ENCODE measurements around the gene METTL8.
"Not testable (repeated sequence)": the region's sequence is repeated elsewhere in the genome, so short reads cannot be mapped to it uniquely, and the experiment has no call there.

Gene METTL8

DNA sequence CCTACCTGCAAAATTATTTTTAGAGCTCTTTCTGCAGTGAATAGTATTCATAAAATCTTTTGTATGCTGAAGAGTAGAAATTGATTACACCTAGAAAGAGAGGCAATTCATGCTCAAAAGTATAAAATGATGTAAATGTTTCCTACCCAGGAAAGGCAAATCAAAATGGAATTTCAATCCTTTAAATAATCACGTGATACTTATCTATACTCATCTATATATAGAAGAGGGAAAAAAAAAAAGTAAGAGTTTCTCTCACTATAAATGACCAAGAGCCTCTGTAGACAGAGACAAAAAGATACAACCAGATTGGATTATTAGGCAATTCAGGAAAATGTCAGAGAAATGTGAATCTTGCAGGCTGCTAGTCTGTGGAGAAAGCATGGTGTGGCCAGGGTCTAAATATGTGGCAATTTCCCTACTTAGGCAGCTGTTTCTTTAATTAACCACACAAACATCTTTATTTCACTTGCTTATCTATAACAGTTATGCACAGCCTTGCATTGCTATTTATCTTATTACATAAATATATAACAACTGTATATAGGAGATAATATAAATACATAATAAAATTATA, 39.5 kb downstream of the METTL8 start:
- no peak for DNase-seq

- no peak for DNase-seq
These were observed 40.3 kb downstream of the METTL8 start for GRCh38 chr2:171393487-171393886.

- no peak for DNase-seq
These were observed 42.3 kb downstream of the METTL8 start for GRCh38 chr2:171391532-171391931.

DNA sequence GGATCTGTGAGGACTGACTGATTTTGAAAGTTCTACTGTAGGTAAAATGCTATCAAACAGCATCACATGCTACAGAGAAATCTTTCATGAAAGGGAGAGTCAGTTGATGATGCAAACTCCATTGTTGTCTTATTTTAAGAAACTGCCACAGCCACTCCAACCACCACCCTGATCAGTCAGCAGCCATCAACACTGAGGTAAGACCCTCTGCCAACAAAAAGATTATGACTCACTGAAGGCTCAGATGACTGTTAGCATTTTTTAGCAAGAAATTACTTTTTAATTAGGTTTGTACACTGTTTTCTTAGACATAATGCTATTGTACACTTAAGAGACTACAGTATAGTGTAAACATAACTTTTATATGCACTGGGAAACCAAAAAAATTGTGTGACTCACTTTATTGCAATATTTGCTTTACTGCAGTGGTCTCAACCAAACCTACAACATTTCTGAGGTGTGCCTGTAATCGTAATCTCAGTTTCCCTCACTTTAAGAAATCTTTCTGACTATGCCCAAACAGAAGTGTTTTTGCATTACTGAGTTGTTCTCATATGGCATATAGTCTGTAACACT, 42.8 kb downstream of the METTL8 start:
- no peak for DNase-seq

DNA sequence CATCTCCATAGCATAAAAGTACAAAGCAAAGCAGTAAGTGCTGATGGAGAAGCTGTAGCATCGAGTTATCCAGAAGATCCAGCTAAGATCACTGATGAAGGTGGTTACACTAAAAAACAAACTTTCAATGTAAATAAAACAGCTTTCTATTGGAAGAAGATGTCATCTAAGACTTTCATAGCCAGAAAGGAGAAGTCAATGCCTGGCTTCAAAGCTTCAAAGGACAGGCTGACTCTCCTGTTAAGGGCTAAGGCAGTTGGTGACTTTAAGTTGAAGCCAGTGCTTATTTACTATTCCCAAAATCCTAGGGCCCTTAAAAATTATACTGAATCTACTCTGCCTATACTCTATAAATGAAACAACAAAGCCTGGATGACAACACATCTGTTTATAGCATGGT, 44.0 kb downstream of the METTL8 start:
- DNase-seq = no peak

GRCh38 chr2:171389325-171389724, 44.5 kb downstream of the METTL8 start:
- DNase-seq = no peak

GRCh38 chr2:171387052-171387451, 46.7 kb downstream of the METTL8 start:
- DNase-seq = no peak

DNA sequence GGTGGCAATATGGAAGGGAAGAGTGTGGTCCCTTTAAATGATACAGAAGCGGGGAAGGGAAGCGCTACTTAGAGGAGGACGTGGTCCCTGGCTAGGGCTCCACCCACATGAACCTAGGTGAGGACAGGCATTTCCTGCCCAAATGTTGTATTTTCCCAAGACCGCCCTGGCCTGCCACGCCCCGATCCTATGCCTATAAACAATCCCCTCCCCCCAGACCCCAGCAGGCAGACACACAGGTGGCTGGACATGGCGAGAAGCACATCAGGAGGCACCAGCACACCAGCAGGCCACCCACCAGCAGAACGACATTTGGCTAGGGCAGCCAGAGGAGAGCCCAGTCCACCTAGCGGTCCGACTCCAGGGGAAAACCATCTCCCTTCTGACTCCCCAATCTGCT, 47.2 kb downstream of the METTL8 start:
- DNase-seq = no peak

GRCh38 chr2:171383134-171383533, 50.7 kb downstream of the METTL8 start:
- DNase-seq = no peak

DNA sequence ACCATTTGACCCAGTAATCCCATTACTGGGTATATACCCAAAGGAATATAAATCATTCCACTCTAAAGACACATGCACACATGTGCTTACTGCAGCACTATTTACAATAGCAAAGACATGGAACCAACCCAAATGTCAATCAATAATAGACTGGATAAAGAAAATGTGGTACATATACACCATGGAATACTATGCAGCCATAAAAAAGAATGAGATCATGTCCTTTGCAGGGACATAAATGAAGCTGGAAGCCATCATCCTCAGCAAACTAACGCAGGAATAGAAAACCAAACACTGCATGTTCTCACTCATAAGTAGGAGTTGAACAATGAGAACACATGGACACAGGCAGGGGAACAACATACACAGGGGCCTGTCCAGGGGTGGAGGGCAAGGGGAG, 51.6 kb downstream of the METTL8 start:
- not testable (repeated sequence) for DNase-seq

DNA sequence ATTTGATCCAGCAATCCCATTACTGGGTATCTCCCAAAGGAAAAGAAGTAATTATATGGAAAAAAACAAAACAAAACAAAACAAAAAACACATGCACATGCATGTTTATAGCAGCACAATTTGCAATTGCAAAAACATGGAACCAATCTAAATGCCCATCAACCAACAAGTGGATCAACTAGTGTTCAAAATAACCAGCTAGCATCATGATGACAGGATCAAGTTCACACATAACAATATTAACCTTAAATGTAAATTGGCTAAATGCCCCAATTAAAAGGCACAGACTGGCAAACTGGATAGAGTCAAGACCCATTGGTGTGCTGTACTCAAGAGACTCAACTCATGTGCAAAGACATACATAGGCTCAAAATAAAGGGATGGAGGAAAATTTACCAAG, 55.9 kb downstream of the METTL8 start:
- not testable (repeated sequence) for DNase-seq

- no peak for DNase-seq
These were observed 66.1 kb downstream of the METTL8 start for GRCh38 chr2:171367692-171368091.

DNA sequence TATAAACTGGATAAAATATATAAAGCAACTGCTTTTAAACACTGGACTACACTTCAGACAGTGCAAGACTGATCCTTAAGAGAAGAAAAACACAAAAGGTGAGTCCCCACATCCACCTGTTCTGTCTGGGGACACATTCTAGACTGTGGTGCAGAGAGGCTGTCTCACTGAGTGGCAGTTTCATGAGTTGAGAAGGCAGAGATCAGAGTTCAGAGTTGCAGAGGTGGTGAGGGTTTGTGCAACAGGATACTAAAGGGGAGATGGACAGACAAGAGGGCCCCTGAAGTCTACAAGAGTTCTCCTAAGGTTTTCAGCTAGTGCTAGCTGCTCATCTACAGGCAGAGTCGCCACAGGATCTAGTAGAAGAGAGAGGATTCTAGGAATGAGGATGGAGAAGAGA, 68.0 kb downstream of the METTL8 start:
- DNase-seq = no peak

- DNase-seq = no peak
These were observed 68.6 kb downstream of the METTL8 start for GRCh38 chr2:171365232-171365631.

GRCh38 chr2:171362396-171362795, 71.4 kb downstream of the METTL8 start:
- no peak for DNase-seq

- no peak for DNase-seq
These were observed 72.9 kb downstream of the METTL8 start for GRCh38 chr2:171360905-171361304.

DNA sequence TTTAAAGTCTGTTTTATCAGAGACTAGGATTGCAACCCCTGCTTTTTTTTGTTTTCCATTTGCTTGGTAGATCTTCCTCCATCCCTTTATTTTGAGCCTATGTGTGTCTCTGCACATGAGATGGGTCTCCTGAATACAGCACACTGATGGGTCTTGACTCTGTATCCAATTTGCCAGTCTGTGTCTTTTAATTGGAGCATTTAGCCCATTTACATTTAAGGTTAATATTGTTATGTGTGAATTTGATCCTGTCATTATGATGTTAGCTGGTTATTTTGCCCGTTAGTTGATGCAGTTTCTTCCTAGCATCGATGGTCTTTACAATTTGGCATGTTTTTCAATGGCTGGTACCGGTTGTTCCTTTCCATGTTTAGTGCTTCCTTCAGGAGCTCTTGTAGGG, 80.0 kb downstream of the METTL8 start:
- DNase-seq = not testable (repeated sequence)

DNA sequence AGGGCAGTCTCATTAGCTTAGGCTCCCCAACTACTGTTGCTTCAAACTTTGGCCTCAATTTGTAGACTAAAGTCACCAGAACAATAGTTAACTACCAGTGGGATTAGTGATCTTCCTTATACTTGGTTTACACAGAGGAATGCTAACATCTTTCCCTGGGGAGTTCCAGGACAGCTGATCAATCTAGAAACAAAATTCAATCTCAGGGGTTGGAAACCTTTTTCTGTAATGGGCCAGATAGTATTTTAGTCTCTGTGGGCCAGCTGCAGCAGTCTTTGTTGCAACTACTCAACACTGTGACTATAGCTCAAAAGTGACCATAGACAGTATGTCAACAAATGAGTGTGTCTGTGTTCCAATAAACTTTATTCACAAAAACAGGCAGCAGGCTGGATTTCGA, 85.7 kb downstream of the METTL8 start:
- no peak for DNase-seq

DNA sequence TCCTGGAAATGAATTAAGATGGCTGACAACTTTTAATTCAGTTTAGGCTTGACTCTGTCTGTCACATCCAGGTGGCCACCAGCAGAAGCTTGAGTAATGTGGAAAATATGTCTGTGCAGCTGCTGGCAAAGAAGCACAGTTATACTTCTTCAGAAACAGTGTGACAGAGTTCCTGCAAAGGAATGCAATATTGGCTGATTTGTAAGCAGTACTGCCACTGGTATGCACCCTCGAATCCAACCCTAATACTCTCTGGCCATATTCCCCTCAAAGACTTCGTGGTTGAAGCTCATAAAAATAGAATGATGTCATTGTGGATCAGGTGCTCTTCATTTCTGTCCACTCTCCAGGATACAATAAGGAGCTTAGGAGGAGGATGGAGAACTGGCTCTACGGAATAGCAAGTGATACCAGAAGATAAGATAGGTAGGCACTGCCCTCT, 86.2 kb downstream of the METTL8 start:
- DNase-seq = no peak

DNA sequence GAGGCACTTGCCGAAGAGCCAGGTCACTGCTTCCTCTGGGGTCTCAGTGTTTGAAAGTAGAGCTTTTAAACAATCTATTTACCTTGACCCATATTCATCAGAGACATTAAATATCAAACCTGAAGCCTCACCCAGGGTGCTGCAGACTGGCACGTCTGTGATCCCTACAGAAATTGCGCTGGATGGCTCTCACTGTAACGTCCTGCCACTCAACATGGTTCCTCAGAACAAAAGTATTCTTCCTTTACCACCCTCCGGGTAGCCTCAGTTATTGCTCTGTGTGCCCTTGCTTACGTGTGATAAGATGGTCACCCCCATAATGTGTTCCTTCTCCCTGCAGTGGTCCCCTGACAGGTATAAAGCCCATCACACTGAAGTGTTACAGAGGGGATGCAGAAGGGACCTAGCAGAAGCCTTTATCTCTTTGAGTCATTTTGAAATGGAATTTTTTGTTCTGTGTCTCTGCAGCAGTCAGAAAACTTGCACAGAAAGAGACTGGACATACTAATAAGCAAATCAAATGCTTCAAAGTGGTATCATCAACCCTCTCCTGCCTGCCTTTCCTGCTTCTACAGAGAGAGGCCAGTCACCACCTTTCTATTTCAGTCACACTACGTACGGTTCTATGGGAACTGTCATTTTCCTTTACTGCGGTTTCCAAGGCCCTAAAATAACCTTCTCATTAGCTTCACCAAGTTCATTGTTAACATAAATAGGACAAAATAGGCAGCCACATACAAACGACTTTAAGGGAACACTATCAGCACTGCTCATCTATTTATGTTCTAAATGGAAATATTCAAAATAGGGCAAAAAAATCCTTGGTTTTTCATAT, 86.8 kb downstream of the METTL8 start:
- DNase-seq = no peak

DNA sequence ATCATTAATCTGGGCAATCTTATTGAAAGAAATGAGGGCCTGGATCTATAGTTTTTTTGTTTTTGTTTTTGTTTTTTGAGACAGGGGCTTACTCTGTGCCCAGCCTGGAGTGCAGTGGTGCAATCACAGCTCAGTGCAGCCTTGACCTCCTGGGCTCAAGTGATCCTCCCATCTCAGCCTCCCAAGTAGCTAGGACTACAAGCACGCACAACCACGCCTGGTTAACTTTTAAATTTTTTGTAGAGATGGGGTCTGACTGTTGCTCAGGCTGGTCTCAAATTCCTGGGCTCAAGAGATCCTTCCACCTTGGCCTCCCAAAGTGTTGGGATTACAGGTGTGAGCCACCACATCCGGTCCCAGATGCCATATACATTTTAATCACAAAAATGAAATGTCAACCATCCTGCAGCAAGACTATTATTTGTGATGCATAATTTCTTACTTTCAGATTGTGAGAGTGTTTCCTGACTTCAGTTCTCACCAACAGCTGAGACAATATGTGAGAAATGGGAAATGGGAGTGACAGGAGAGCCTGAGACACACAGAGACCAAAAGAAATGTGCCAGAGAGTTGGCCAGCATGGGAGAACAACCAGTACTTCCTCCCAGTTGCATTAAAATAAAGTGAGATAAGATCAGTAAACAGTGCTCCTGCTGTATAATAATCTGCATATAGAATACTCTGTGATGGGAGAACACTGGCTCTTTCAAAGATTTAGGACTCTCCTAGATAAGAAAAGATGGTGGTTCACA, 87.6 kb downstream of the METTL8 start:
- no peak for DNase-seq

DNA sequence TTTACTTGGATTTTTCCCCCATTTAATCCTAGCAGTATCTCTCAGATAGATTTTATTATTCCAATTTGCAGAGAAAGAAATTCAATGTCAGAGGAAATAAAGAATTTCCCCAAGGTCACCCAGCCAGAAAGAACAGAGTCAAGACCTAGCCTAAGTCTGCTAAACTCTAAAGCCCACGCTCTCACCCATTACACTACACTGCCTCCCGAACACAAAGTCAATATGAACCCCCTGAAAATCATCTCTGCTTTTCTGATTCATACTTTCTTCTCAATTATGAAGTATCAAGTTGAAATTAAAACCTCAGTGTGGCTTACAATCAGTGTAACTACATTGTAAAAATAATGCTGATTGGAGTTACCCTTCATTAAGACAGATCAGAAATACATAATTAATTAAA, 89.6 kb downstream of the METTL8 start:
- DNase-seq = no peak

DNA sequence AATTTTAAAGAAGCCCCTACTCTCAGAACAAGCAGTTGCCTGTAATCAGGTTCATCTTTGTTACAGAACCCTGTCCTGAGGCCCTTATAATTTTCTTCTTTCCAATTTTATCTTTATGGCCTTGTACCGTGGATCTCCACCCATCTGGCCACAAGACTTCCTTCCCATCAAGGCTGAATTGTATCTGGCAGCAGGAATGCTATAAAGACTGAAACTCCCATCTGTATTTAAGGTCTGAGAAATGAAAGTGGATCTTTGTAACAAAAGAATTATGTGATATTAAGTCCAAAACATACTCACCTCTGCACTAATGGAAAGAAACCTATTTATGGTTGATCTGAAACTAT, 91.8 kb downstream of the METTL8 start:
- DNase-seq = no peak
